SU-DHL-6 (cell line): Measurements from ENCODE around the gene CEP170B.

Experiments
- CTCF ChIP-seq: fragments of 200-600 bp; sonication (generic); IDR thresholded peaks from one replicate; pipeline ENCODE4 v1.5.1; 2017; ENCODE audit warnings: antibody characterized with exemption, mild to moderate bottlenecking, low read length, moderate library complexity; ENCODE audit not compliant: insufficient read depth, poor library complexity, severe bottlenecking
- EZH2phosphoT487 ChIP-seq: fragments of 200-600 bp; sonication (generic), shearing (Covaris generic); conservative IDR thresholded peaks from 2 replicates; pipeline ENCODE4 v1.6.1; 2018; ENCODE audit warnings: mild to moderate bottlenecking, antibody characterized with exemption, low read length, moderate library complexity, mixed read lengths

- TF ChIP-seq CTCF = no peak
- TF ChIP-seq EZH2phosphoT487 = no peak
Measured at GRCh38 chr14:104864267-104865080, 594 bp upstream of the CEP170B start.
